GM12865 (cell line): ENCODE results near the gene NMT1.

ENCODE experiments used
- DNase-seq: peaks from one replicate; pipeline ENCODE4 v3.0.0; 2010; ENCODE audit warnings: low read depth
- H3K4me3 ChIP-seq: 2 replicates; pipeline ENCODE4 v1.5.1; 2011; ENCODE audit warnings: mild to moderate bottlenecking, low read depth, low read length, control low read depth
- TF ChIP-seq, protein P1 (sequence below): IDR thresholded peaks from 2 replicates; pipeline ENCODE4 v1.5.1; 2011; ENCODE audit warnings: low read length, control low read depth, low read depth, inconsistent platforms; ENCODE audit not compliant: insufficient read depth; ENCODE audit errors: missing control alignments

Gene NMT1

DNA sequence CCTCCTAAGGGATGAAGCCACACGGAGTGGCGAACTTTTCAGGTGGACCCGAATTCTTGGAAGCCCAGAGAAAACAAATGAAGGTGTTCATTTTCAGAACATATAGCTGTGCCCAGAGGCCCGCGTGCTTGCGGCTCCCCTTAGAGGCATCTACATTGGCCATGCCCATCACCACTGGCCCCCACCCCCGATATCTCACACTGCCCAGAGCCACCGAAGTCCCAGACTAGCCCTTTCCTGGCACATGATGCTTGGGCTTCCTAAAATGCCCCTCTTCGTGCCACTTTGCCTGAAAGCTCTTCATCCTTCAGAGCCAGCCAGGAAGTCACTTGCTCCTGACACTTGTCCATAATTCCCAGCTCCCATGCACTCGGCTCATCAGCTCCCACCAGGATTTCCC lies 85.0 kb downstream of the NMT1 start:
- no peak for DNase-seq
- H3K4me3 ChIP-seq: peak overlapping the region; percentile 91
- TF ChIP-seq, protein P1, sequence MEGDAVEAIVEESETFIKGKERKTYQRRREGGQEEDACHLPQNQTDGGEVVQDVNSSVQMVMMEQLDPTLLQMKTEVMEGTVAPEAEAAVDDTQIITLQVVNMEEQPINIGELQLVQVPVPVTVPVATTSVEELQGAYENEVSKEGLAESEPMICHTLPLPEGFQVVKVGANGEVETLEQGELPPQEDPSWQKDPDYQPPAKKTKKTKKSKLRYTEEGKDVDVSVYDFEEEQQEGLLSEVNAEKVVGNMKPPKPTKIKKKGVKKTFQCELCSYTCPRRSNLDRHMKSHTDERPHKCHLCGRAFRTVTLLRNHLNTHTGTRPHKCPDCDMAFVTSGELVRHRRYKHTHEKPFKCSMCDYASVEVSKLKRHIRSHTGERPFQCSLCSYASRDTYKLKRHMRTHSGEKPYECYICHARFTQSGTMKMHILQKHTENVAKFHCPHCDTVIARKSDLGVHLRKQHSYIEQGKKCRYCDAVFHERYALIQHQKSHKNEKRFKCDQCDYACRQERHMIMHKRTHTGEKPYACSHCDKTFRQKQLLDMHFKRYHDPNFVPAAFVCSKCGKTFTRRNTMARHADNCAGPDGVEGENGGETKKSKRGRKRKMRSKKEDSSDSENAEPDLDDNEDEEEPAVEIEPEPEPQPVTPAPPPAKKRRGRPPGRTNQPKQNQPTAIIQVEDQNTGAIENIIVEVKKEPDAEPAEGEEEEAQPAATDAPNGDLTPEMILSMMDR: no peak

DNA sequence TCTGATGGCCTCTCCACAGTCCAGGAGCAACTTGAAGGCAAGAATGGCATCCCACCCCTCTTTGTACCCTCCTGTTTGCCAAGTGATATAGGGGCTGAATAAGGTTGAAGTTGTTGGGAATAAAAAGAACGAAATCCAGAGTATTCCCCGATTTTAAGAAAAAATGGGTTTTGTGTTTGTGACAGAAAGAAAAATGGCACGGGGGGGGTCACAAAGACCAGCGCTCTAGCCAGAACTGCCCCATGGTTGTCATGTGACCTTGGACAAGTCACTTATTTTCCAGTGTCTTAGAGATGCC lies 85.4 kb downstream of the NMT1 start:
- no peak for DNase-seq
- TF ChIP-seq, protein P1: no peak
- H3K4me3 ChIP-seq: peak overlapping the region; percentile 91

- TF ChIP-seq, protein P1: no peak
- peak overlapping the region; percentile 91 for H3K4me3 ChIP-seq
- DNase-seq: peak; percentile 92
Measured at GRCh38 chr17:45146890-45147580, 85.9 kb downstream of the NMT1 start.

- peak; percentile 95 for DNase-seq
- TF ChIP-seq, protein P1: no peak
Measured at GRCh38 chr17:45147581-45148182, 86.6 kb downstream of the NMT1 start.

DNA sequence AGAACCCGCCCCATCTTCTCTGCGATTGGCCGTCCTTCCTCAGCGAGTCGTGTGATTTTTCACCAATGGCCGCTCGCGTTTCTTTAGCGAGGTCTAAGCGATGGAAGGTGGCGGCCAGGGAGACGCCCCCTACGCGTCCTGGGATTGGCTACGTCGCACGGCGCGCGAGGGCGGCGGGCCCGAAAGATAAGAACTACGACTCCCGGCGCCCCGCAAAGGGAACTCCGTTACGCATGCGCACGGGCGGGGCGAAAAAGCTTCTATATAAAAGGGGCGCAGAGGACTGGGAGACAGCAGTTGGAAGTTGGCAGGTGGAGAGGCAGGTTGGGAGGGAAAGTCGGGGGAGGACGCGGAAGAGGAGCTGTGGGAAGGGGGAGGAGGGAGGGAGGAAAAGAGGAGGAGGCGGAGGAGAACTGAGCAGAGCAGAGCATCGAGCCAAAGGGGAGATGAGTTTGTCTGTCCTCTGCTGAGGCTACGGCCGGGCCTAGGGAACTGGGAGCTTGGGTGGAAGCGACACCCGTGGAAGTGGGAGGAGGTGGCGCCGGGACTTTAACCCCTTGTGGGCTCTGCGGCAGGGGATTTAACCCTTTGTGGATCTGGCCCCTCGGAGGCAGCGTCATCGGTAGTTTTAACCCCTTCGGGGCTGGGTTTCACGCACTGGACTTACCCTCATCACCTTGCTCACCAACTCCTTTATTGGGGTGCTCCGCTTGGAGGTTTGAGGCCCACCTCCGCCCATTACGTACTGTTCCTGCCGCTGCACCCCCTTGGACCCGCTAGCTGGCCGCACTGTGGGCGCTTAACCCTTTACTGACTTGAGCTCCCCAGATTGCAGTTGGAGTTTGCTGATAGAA lies 87.3 kb downstream of the NMT1 start, which contains the start of gene HEXIM1:
HEXIM1 (plus strand) TSS at position 293 of the 854 bp plus-strand sequence. CDS start 716 bp downstream, outside the sequence.
- TF ChIP-seq, protein P1: no peak
- peak within 1 kb of the TSS; percentile 91 for H3K4me3 ChIP-seq
- DNase-seq: peak; percentile 100

More at GRCh38 chr17:45147581-45148182, 86.6 kb downstream of the NMT1 start:
- peak overlapping the region; percentile 91 for H3K4me3 ChIP-seq

- peak overlapping the region; percentile 88 for H3K4me3 ChIP-seq
- peak; percentile 90 for DNase-seq
- TF ChIP-seq, protein P1: peak; percentile 87
Measured at GRCh38 chr17:45149037-45149668, 88.0 kb downstream of the NMT1 start.
